Mucosa of descending colon (tissue), 3 donors: ENCODE data around the gene PLXNA2. TPM values are rescaled to one million over a fixed set of nuclear protein-coding genes. Genes with fewer than 3 reads are reported as not detected.

Experiments used
- ATAC-seq: fragments of 200-7000 bp; cut with Tn5 transposase; one replicate; pipeline ENCODE4 v1.9.1; 2020; ENCODE audit warnings: mild to moderate bottlenecking, moderate library complexity
- DNase-seq, 3 donors: peaks; one replicate each; pipeline ENCODE4 v3.0.0-alpha.2; 2020
- H3K36me3 ChIP-seq: fragments of 200-600 bp; one replicate; pipeline ENCODE4 v1.8.0; 2021; ENCODE audit warnings: low read depth, mild to moderate bottlenecking
- H3K4me1 ChIP-seq: fragments of 200-600 bp; one replicate; pipeline ENCODE4 v1.8.0; 2021; ENCODE audit warnings: low read depth, mild to moderate bottlenecking
- H3K4me3 ChIP-seq: fragments of 200-600 bp; one replicate; pipeline ENCODE4 v1.8.0; 2021; ENCODE audit warnings: mild to moderate bottlenecking
- H3K9me3 ChIP-seq: fragments of 200-600 bp; one replicate; pipeline ENCODE4 v1.8.0; 2021; ENCODE audit warnings: mild to moderate bottlenecking
- intact Hi-C, 2 donors: fragments of 100-400 bp; cut with DNase I in 1 of 2; cut with micrococcal nuclease in 1 of 2; formaldehyde crosslinking; loops; one replicate each; pipeline versions ENCODE4 v1.11.0 to v1.11.1; 2022; cut with DNase I, micrococcal nuclease
- total RNA-seq, 3 donors: library from RNA; stranded (reverse); fragmentation: NEBNext Ultra II Directional in 2 of 3; extraction: Animal tissue kit (Norgen Biotek cat#: 25700) in 2 of 3; gene quantifications; one replicate each; pipeline versions ENCODE4 v1.2.1 to v1.2.4, GENCODE V29; 2021 to 2023
- TF ChIP-seq, protein P1 (sequence below): fragments of 200-600 bp; IDR thresholded peaks from one replicate; pipeline ENCODE4 v1.8.0; 2022; ENCODE audit warnings: antibody characterized with exemption, mild to moderate bottlenecking
- donor health status: DM: no; HTN: no; CAD: no; lungs with moderate emphysema.
- donor health status: DM: no; HTN: no; CAD: no.
- donor health status: DM: no; HTN: yes; CAD: no.

PLXNA2 gene
- total RNA-seq, 3 donors from 2014 or later, result 65.5 to 127 (median 70.6) TPM

DNA sequence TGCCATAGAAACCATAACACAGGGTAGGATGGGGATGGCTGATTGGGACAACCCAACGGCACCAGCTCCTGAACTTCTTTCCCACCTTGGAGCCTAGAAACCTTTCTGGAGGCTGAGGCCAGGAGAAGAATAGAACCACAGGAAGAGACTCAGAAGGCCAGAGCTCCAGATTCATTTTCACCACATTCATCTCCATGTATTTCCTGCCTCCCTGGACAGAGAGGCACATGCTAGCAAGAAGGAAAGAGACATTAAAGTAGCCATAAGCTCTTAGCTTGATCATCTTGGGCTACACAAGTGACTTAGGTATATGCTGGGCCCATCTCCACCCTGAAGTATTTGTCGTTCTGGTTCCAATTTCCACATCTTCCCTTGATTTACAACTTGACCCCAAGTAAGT is 44.1 kb downstream of the PLXNA2 start:
- H3K36me3 ChIP-seq, result no peaks in the 10 kb centered on the region
- intact Hi-C loops, result loop anchor here in 1 of 2 donors (10.0 kb wide), 1 partner anchor 45 kb away; no protein-coding TSS in a partner anchor
- H3K4me3 ChIP-seq, result no peak overlapping the region
- no peaks in the 10 kb centered on the region for H3K9me3 ChIP-seq
- TF ChIP-seq, protein P1, sequence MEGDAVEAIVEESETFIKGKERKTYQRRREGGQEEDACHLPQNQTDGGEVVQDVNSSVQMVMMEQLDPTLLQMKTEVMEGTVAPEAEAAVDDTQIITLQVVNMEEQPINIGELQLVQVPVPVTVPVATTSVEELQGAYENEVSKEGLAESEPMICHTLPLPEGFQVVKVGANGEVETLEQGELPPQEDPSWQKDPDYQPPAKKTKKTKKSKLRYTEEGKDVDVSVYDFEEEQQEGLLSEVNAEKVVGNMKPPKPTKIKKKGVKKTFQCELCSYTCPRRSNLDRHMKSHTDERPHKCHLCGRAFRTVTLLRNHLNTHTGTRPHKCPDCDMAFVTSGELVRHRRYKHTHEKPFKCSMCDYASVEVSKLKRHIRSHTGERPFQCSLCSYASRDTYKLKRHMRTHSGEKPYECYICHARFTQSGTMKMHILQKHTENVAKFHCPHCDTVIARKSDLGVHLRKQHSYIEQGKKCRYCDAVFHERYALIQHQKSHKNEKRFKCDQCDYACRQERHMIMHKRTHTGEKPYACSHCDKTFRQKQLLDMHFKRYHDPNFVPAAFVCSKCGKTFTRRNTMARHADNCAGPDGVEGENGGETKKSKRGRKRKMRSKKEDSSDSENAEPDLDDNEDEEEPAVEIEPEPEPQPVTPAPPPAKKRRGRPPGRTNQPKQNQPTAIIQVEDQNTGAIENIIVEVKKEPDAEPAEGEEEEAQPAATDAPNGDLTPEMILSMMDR, result no peak
- peaks cover 43% of the 10 kb centered on the region for H3K4me1 ChIP-seq
- DNase-seq (no peak), ATAC-seq (no peak)

DNA sequence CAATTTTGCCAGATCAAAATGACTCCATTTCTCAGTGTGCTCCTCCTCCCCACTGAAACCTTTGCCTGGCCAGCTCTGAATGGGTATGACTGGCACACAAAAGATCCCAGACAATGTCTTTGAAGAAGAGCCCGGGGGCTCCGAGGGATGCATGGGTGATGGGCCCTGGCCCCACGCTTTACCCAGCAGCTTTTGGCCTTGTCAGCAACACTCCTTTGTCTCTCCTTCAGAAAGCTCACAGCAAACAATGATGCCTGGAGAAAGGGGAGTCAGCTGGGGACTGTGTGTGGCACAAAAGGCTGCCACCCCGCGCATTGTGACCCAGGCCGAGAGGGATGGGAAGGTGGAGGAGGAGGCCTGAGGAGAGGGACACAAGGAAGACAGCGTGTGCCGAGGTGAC is 45.9 kb downstream of the PLXNA2 start:
- DNase-seq, result no peak
- no peaks in the 10 kb centered on the region for H3K9me3 ChIP-seq
- peaks cover 25% of the 10 kb centered on the region for H3K4me1 ChIP-seq
- TF ChIP-seq, protein P1, result no peak
- intact Hi-C loops, result no loop called here
- H3K36me3 ChIP-seq, result no peaks in the 10 kb centered on the region
- no peak overlapping the region for H3K4me3 ChIP-seq
- no peak for ATAC-seq

DNA sequence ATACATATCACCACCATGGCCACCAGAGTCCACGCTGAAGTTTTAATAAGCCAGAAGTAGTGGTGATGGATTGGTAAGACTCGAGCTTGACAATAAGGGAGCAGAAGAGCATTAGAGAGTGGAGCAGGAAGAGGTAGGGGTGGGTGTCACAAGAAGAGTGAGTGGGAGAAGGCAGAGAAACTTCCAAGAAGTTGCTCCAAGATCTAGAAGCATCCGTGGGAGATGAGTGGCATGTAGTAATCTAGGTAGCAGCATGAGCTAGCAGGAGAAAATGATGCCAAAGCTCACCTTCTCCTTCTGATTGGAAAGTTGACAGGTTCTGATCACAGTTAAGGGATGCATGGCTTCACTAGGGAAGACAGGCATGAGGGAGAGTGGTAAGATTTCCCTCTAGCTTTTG is 49.2 kb downstream of the PLXNA2 start:
- DNase-seq (no peak), ATAC-seq (no peak)
- intact Hi-C loops, result no loop called here
- Histone ChIP-seq H3K9me3 (no peaks in the 10 kb centered on the region), H3K4me3 (no peak overlapping the region), H3K4me1 (no peaks in the 10 kb centered on the region), H3K36me3 (no peaks in the 10 kb centered on the region)
- TF ChIP-seq, protein P1, result no peak

DNA sequence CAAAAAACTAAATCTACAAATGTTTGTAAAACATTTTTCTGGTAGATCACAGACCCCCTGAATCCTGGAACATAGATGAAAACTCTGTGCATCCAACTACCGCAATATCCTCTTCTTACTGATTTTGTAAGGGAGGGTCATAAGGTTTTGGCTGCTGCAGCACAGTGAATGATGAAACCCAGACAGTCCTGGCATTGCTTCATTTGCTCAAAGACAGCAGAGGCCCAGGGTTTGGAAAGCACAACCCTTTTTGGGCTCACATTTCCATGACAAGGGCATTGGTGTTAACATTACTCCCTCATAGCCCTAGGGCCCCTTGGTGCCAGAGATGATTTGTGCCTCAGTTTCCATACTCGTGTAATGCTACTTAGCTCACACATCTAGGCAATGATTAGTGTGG is 51.2 kb downstream of the PLXNA2 start:
- ATAC-seq (no peak), DNase-seq (no peak)
- Histone ChIP-seq H3K4me3 (no peak overlapping the region), H3K4me1 (no peaks in the 10 kb centered on the region), H3K9me3 (no peaks in the 10 kb centered on the region), H3K36me3 (no peaks in the 10 kb centered on the region)
- intact Hi-C loops, result no loop called here
- TF ChIP-seq, protein P1, result no peak

DNA sequence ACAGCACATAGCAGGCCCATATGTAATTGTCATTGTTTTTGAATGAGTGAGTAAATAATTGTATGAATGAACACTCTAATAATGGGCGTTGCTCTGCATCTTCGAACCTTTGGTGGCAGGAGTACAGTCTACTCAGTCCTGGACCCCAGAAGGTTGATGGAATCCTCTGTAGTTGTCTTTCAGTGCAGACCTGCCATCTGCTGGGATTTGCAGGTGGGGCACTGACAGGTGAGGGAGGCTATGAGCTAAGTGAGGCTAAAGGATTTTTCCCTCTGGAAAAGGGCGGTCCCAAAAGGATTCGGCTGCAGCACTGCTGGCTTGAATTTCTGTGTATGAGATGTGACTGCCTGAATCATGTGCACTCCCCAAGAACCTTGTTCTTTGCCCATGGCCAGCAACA is 53.4 kb downstream of the PLXNA2 start:
- no peak for ATAC-seq
- Histone ChIP-seq H3K4me1 (no peaks in the 10 kb centered on the region), H3K9me3 (no peaks in the 10 kb centered on the region), H3K4me3 (no peak overlapping the region), H3K36me3 (no peaks in the 10 kb centered on the region)
- DNase-seq, result no peak
- intact Hi-C loops, result no loop called here
- TF ChIP-seq, protein P1, result no peak

DNA sequence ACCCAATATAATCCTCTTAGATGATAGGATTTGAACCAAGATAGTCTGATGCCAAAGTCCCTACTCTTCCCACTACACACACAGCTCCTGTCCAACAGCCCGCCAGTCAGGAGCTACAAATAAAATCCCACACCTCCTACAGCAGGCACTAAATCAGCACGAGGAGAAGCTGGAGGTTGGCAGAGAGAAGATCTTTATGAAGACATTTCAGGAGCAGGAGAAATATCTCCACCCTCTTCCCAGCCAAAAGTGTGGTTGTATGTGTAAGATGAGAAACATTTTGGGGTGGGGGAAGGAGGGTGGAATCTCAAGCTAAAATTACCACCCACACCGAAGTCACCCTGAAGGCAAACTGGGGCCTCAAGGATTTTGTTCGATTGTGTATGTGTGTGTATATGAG is 54.5 kb downstream of the PLXNA2 start:
- no peak for DNase-seq
- intact Hi-C loops, result loop anchor here in 1 of 2 donors (10.0 kb wide), 1 partner anchor 55 kb away; no protein-coding TSS in a partner anchor
- peaks cover 8% of the 10 kb centered on the region for H3K4me1 ChIP-seq
- no peaks in the 10 kb centered on the region for H3K36me3 ChIP-seq
- ATAC-seq, result no peak
- H3K9me3 ChIP-seq, result no peaks in the 10 kb centered on the region
- no peak overlapping the region for H3K4me3 ChIP-seq
- TF ChIP-seq, protein P1, result no peak
